Fibroblast of skin of right quadriceps (primary cell): Measurements from ENCODE around the gene KCNH2.
"Not testable (repeated sequence)": the region's sequence is repeated elsewhere in the genome, so short reads cannot be mapped to it uniquely, and the experiment has no call there.

Experiments
- DNase-seq: peaks from one replicate; pipeline ENCODE4 v3.0.0-alpha.2; 2013

The KCNH2 gene

GRCh38 chr7:150978126-150978789 is at the start of gene KCNH2:
Gene KCNH2 (minus strand): TSS chr7:150978321. CDS start chr7:150977913, 408 bp downstream.
- DNase-seq = no peak

- not testable (repeated sequence) for DNase-seq
Observed at GRCh38 chr7:151027728-151028130, 49.6 kb upstream of the KCNH2 start.

- DNase-seq = not testable (repeated sequence)
Observed at GRCh38 chr7:151026771-151027727, 48.9 kb upstream of the KCNH2 start.

- no peak for DNase-seq
Observed at GRCh38 chr7:151025924-151026671, 48.0 kb upstream of the KCNH2 start.

GRCh38 chr7:151024435-151025056 is 46.4 kb upstream of the KCNH2 start, which contains the start of gene ATG9B:
Gene ATG9B (minus strand): TSS chr7:151024494. CDS start chr7:151024423, 71 bp downstream.
- no peak for DNase-seq

- no peak for DNase-seq
Observed at GRCh38 chr7:151023232-151023631, 45.1 kb upstream of the KCNH2 start.

GRCh38 chr7:151020231-151020630 is 42.1 kb upstream of the KCNH2 start:
- no peak for DNase-seq

GRCh38 chr7:151019130-151019447 is 41.0 kb upstream of the KCNH2 start:
- no peak for DNase-seq

GRCh38 chr7:151018421-151019129 is 40.5 kb upstream of the KCNH2 start:
- peak; percentile 39 for DNase-seq

GRCh38 chr7:151017953-151018420 is 39.9 kb upstream of the KCNH2 start:
- DNase-seq = peak; percentile 38

GRCh38 chr7:151017370-151017952 is 39.3 kb upstream of the KCNH2 start:
- DNase-seq = no peak

- DNase-seq = no peak
Observed at GRCh38 chr7:151016942-151017341, 38.8 kb upstream of the KCNH2 start.

GRCh38 chr7:151016505-151016904 is 38.4 kb upstream of the KCNH2 start:
- DNase-seq = no peak

GRCh38 chr7:151015967-151016366 is 37.8 kb upstream of the KCNH2 start:
- no peak for DNase-seq

- no peak for DNase-seq
Observed at GRCh38 chr7:151014950-151015349, 36.8 kb upstream of the KCNH2 start.

GRCh38 chr7:151013733-151014497 is 35.8 kb upstream of the KCNH2 start:
- DNase-seq = peak; percentile 77

GRCh38 chr7:151013356-151013732 is 35.2 kb upstream of the KCNH2 start:
- no peak for DNase-seq

- peak; percentile 41 for DNase-seq
Observed at GRCh38 chr7:151012911-151013347, 34.8 kb upstream of the KCNH2 start.

GRCh38 chr7:151012031-151012692 is 34.0 kb upstream of the KCNH2 start:
- no peak for DNase-seq

GRCh38 chr7:151011616-151012015 is 33.5 kb upstream of the KCNH2 start:
- DNase-seq = not testable (repeated sequence)
